KMS-11 (cell line): ENCODE results near the gene LRRC7.

Experiments
- H2AFZ ChIP-seq: fragments of 200-600 bp; sonication (generic); 2 replicates; pipeline ENCODE4 v1.6.1; 2016; ENCODE audit warnings: antibody characterized with exemption, mixed run types, low read depth
- H3K27ac ChIP-seq: fragments of 200-600 bp; sonication (generic); 2 replicates; pipeline ENCODE4 v1.6.1; 2016; ENCODE audit warnings: mild to moderate bottlenecking, mixed run types
- H3K27me3 ChIP-seq: fragments of 200-600 bp; sonication (generic); 2 replicates; pipeline ENCODE4 v1.6.1; 2017; ENCODE audit warnings: mild to moderate bottlenecking, low read depth, mixed run types, moderate library complexity; ENCODE audit not compliant: insufficient read depth
- H3K36me3 ChIP-seq: fragments of 200-600 bp; sonication (generic); 2 replicates; pipeline ENCODE4 v1.6.1; 2017; ENCODE audit warnings: mild to moderate bottlenecking, mixed run types; ENCODE audit not compliant: insufficient read depth
- H3K4me1 ChIP-seq: fragments of 200-600 bp; sonication (generic); 2 replicates; pipeline ENCODE4 v1.6.1; 2016; ENCODE audit warnings: mild to moderate bottlenecking, low read depth, mixed run types; ENCODE audit not compliant: poor library complexity, severe bottlenecking
- H3K4me2 ChIP-seq: fragments of 200-600 bp; sonication (generic); 2 replicates; pipeline ENCODE4 v1.7.0; 2016; ENCODE audit warnings: mild to moderate bottlenecking, mixed run types
- H3K4me3 ChIP-seq: fragments of 200-600 bp; sonication (generic); IDR thresholded peaks from 2 replicates; pipeline ENCODE4 v1.6.1; 2017; ENCODE audit warnings: low read depth, low read length, mixed read lengths; ENCODE audit not compliant: insufficient read depth
- H3K79me2 ChIP-seq: fragments of 200-600 bp; sonication (generic); 2 replicates; pipeline ENCODE4 v1.6.1; 2016; ENCODE audit warnings: low read depth, mixed run types; ENCODE audit not compliant: insufficient read depth
- H3K9ac ChIP-seq: fragments of 200-600 bp; sonication (generic); 2 replicates; pipeline ENCODE4 v1.6.1; 2016; ENCODE audit warnings: mild to moderate bottlenecking, mixed run types
- H4K20me1 ChIP-seq: fragments of 200-600 bp; sonication (generic); 2 replicates; pipeline ENCODE4 v1.6.1; 2016; ENCODE audit warnings: mild to moderate bottlenecking, mixed run types; ENCODE audit not compliant: insufficient read depth
- CTCF ChIP-seq: fragments of 200-600 bp; sonication (generic); conservative IDR thresholded peaks from 2 replicates; pipeline ENCODE4 v1.6.1; 2017; ENCODE audit warnings: low read depth, mild to moderate bottlenecking, antibody characterized with exemption, low read length, moderate library complexity, mixed read lengths

LRRC7 gene

GRCh38 chr1:69567652-69568420 is at the start of gene LRRC7:
LRRC7 (plus strand) TSS chr1:69567922; CDS start chr1:69568640, 718 bp downstream.
- H3K36me3 ChIP-seq: no peaks in the 10 kb centered on the region
- H3K79me2 ChIP-seq: no peaks in the 10 kb centered on the region
- no peak for TF ChIP-seq CTCF
- no peaks in the 10 kb centered on the region for H3K27me3 ChIP-seq
- H3K9ac ChIP-seq: no peak within 1 kb of the TSS; the same call in 1 of the 2 replicates
- no peak within 1 kb of the TSS for H3K27ac ChIP-seq
- no peaks in the 10 kb centered on the region for H4K20me1 ChIP-seq
- peak within 1 kb of the TSS; percentile 82 for H2AFZ ChIP-seq
- peak within 1 kb of the TSS; percentile 57 for H3K4me2 ChIP-seq
- H3K4me1 ChIP-seq: no peaks in the 10 kb centered on the region
- no peak within 1 kb of the TSS for H3K4me3 ChIP-seq

GRCh38 chr1:69519006-69519405 is 48.7 kb upstream of the LRRC7 start:
- Histone ChIP-seq H3K79me2 (no peaks in the 10 kb centered on the region), H3K4me1 (no peaks in the 10 kb centered on the region), H2AFZ (no peak overlapping the region), H3K4me2 (no peak overlapping the region), H3K27me3 (no peaks in the 10 kb centered on the region), H3K4me3 (no peak overlapping the region), H3K36me3 (no peaks in the 10 kb centered on the region), H4K20me1 (no peaks in the 10 kb centered on the region), H3K9ac (no peak overlapping the region), H3K27ac (no peak overlapping the region)
- no peak for TF ChIP-seq CTCF

- Histone ChIP-seq H2AFZ (no peak overlapping the region), H3K4me2 (no peak overlapping the region)
These were observed 47.4 kb upstream of the LRRC7 start for GRCh38 chr1:69520326-69520725.

GRCh38 chr1:69523032-69523431 is 44.7 kb upstream of the LRRC7 start:
- no peaks in the 10 kb centered on the region for H3K27me3 ChIP-seq
- no peak overlapping the region for H2AFZ ChIP-seq
- H3K4me2 ChIP-seq: no peak overlapping the region
- H3K27ac ChIP-seq: no peak overlapping the region
- no peak for TF ChIP-seq CTCF
- no peaks in the 10 kb centered on the region for H3K36me3 ChIP-seq
- H3K9ac ChIP-seq: no peak overlapping the region
- no peak overlapping the region for H3K4me3 ChIP-seq
- H3K4me1 ChIP-seq: no peaks in the 10 kb centered on the region
- no peaks in the 10 kb centered on the region for H4K20me1 ChIP-seq
- H3K79me2 ChIP-seq: no peaks in the 10 kb centered on the region

More at GRCh38 chr1:69520326-69520725, 47.4 kb upstream of the LRRC7 start:
- Histone ChIP-seq H3K9ac (no peak overlapping the region), H3K4me3 (no peak overlapping the region), H3K27me3 (no peaks in the 10 kb centered on the region), H3K36me3 (no peaks in the 10 kb centered on the region), H3K4me1 (no peaks in the 10 kb centered on the region), H3K27ac (no peak overlapping the region), H4K20me1 (no peaks in the 10 kb centered on the region), H3K79me2 (no peaks in the 10 kb centered on the region)
- no peak for TF ChIP-seq CTCF
